HG03097 (cell line): Measurements from ENCODE around the gene CES5A.
"Not testable (repeated sequence)": the region's sequence is repeated elsewhere in the genome, so short reads cannot be mapped to it uniquely, and the experiment has no call there.

Source experiments
- ATAC-seq: cut with Tn5 transposase; IDR thresholded peaks from one replicate; pipeline ENCODE4 v1.9.1; 2021; ENCODE audit not compliant: unreplicated experiment, low FRiP score

The CES5A gene

GRCh38 chr16:55875273-55875672 is at the start of gene CES5A:
Gene CES5A (minus strand): TSS chr16:55875373. CDS start chr16:55875221, 152 bp downstream.
- ATAC-seq = no peak

GRCh38 chr16:55922662-55923061 is 47.5 kb upstream of the CES5A start:
- ATAC-seq = no peak

GRCh38 chr16:55917373-55918160 is 42.4 kb upstream of the CES5A start:
- no peak for ATAC-seq

GRCh38 chr16:55915096-55915827 is 40.1 kb upstream of the CES5A start:
- ATAC-seq = no peak

- ATAC-seq = no peak
Measured at GRCh38 chr16:55914383-55914782, 39.2 kb upstream of the CES5A start.

- no peak for ATAC-seq
Measured at GRCh38 chr16:55913716-55914115, 38.5 kb upstream of the CES5A start.

GRCh38 chr16:55913121-55913520 is 37.9 kb upstream of the CES5A start:
- ATAC-seq = not testable (repeated sequence)

GRCh38 chr16:55912022-55912421 is 36.8 kb upstream of the CES5A start:
- no peak for ATAC-seq

GRCh38 chr16:55911616-55912015 is 36.4 kb upstream of the CES5A start:
- no peak for ATAC-seq

GRCh38 chr16:55909876-55910275 is 34.7 kb upstream of the CES5A start:
- no peak for ATAC-seq

GRCh38 chr16:55908641-55909040 is 33.5 kb upstream of the CES5A start:
- no peak for ATAC-seq

- no peak for ATAC-seq
Measured at GRCh38 chr16:55907661-55908060, 32.5 kb upstream of the CES5A start.

GRCh38 chr16:55906123-55906522 is 30.9 kb upstream of the CES5A start:
- ATAC-seq = no peak

- ATAC-seq = no peak
Measured at GRCh38 chr16:55905651-55906050, 30.5 kb upstream of the CES5A start.

GRCh38 chr16:55901566-55902217 is 26.5 kb upstream of the CES5A start:
- no peak for ATAC-seq

GRCh38 chr16:55900616-55901393 is 25.6 kb upstream of the CES5A start:
- no peak for ATAC-seq

GRCh38 chr16:55899857-55900256 is 24.7 kb upstream of the CES5A start:
- ATAC-seq = no peak

GRCh38 chr16:55898592-55898991 is 23.4 kb upstream of the CES5A start:
- ATAC-seq = no peak

- ATAC-seq = no peak
Measured at GRCh38 chr16:55892821-55893220, 17.6 kb upstream of the CES5A start.

- ATAC-seq = no peak
Measured at GRCh38 chr16:55889518-55889917, 14.3 kb upstream of the CES5A start.

- no peak for ATAC-seq
Measured at GRCh38 chr16:55888546-55888945, 13.4 kb upstream of the CES5A start.
